NCI-H2171 treated with DMSO at 0.1 percent for 48 hours (cell line): Measurements from ENCODE around the gene ANO2.
"Not testable (repeated sequence)": the region's sequence is repeated elsewhere in the genome, so short reads cannot be mapped to it uniquely, and the experiment has no call there.

ENCODE experiments used
- DNase-seq: peaks from one replicate; lab custom pipeline; 2025; lab: John Stamatoyannopoulos, UW

ANO2 gene

GRCh38 chr12:5887819-5888218 lies 57.2 kb downstream of the ANO2 start:
- not testable (repeated sequence) for DNase-seq

GRCh38 chr12:5884866-5885265 lies 60.2 kb downstream of the ANO2 start:
- no peak for DNase-seq

GRCh38 chr12:5884285-5884684 lies 60.8 kb downstream of the ANO2 start:
- no peak for DNase-seq

- no peak for DNase-seq
Observed at GRCh38 chr12:5882511-5883190, 62.4 kb downstream of the ANO2 start.

- no peak for DNase-seq
Observed at GRCh38 chr12:5881666-5882065, 63.4 kb downstream of the ANO2 start.

- no peak for DNase-seq
Observed at GRCh38 chr12:5881101-5881606, 63.9 kb downstream of the ANO2 start.

GRCh38 chr12:5875851-5876250 lies 69.2 kb downstream of the ANO2 start:
- no peak for DNase-seq

- DNase-seq, result no peak
Observed at GRCh38 chr12:5874514-5874913, 70.5 kb downstream of the ANO2 start.

GRCh38 chr12:5873281-5873919 lies 71.7 kb downstream of the ANO2 start:
- DNase-seq, result no peak

GRCh38 chr12:5872745-5873144 lies 72.3 kb downstream of the ANO2 start:
- peak; percentile 50 for DNase-seq

GRCh38 chr12:5871741-5872140 lies 73.3 kb downstream of the ANO2 start:
- DNase-seq, result no peak

- no peak for DNase-seq
Observed at GRCh38 chr12:5870183-5870582, 74.9 kb downstream of the ANO2 start.

- no peak for DNase-seq
Observed at GRCh38 chr12:5868625-5869295, 76.3 kb downstream of the ANO2 start.

GRCh38 chr12:5865397-5865796 lies 79.7 kb downstream of the ANO2 start:
- no peak for DNase-seq

- no peak for DNase-seq
Observed at GRCh38 chr12:5864972-5865371, 80.1 kb downstream of the ANO2 start.

- no peak for DNase-seq
Observed at GRCh38 chr12:5864301-5864700, 80.8 kb downstream of the ANO2 start.

GRCh38 chr12:5861416-5861815 lies 83.6 kb downstream of the ANO2 start:
- DNase-seq, result no peak

- no peak for DNase-seq
Observed at GRCh38 chr12:5856692-5857091, 88.4 kb downstream of the ANO2 start.

- no peak for DNase-seq
Observed at GRCh38 chr12:5846950-5847349, 98.1 kb downstream of the ANO2 start.

- DNase-seq, result no peak
Observed at GRCh38 chr12:5840944-5841343, 104.1 kb downstream of the ANO2 start.

- DNase-seq, result no peak
Observed at GRCh38 chr12:5830111-5830510, 114.9 kb downstream of the ANO2 start.

GRCh38 chr12:5827591-5827990 lies 117.5 kb downstream of the ANO2 start:
- DNase-seq, result no peak

GRCh38 chr12:5825761-5826160 lies 119.3 kb downstream of the ANO2 start:
- DNase-seq, result not testable (repeated sequence)
